ENCODE results near the gene DNASE1L1.

The DNASE1L1 gene, protein sequence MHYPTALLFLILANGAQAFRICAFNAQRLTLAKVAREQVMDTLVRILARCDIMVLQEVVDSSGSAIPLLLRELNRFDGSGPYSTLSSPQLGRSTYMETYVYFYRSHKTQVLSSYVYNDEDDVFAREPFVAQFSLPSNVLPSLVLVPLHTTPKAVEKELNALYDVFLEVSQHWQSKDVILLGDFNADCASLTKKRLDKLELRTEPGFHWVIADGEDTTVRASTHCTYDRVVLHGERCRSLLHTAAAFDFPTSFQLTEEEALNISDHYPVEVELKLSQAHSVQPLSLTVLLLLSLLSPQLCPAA

DNA sequence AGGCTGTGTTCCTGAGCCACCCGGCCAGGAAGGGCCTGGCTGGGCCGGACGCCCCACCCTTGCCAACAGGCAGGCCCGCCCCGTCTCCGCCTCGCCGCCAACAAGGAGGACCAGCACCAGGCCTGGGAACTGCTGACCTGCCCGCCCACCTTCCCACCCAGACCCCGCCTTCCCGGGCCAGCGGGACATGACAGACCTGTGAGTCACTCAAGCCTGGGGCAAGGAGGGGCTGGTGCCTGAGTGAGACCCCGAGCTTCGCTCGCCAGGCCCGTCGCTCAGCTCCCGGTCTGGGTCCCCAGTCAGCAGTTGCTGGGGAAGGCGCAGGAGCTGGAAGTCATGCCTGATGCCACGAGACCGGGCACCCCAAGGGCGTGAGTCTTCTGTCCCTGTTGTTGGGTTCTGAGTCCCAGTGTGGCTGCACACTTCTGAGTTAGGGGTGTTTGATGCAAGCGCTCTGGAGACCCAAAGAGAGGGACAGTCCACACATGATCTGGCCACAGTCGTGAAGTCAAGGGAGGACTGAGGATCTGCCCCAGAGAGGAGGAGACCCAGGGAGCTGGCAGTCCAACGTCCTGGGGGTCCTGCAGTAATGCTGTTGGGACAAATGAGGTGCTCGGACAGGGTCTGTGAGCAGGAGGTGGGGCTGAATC lies at the start of gene DNASE1L1:
Gene DNASE1L1 (minus strand): TSS at position 33 of the 650 bp plus-strand sequence. CDS start 3,686 bp downstream, outside the sequence.
- Histone ChIP-seq H3K9ac (ENCODE audit: low read depth, low read length, poor library complexity, severe bottlenecking) (no peak within 1 kb of the TSS), H3K36me3 (ENCODE audit: insufficient read depth, low read length) (no peaks in the 10 kb centered on the region), H3K9me2 (replicated peaks; ENCODE audit: low read depth, low read length) (no peaks in the 10 kb centered on the region), H3K4me3 (ENCODE audit: low read length, poor library complexity, severe bottlenecking) (no peak within 1 kb of the TSS), H3K4me2 (ENCODE audit: low read depth, low read length, poor library complexity, severe bottlenecking) (no peak within 1 kb of the TSS), H2AFZ (ENCODE audit: low read length) (no peak within 1 kb of the TSS), H3F3A (ENCODE audit: low read depth) (no peaks in the 10 kb centered on the region), H3K9me3 (ENCODE audit: insufficient read depth, low read depth, low read length) (no peaks in the 10 kb centered on the region), H3K27me3 (ENCODE audit: insufficient read depth, low read length, poor library complexity, severe bottlenecking) (no peaks in the 10 kb centered on the region), H3K79me2 (ENCODE audit: insufficient read depth, low read length) (peaks cover 8% of the 10 kb centered on the region; the same call in 1 of the 2 replicates), H3K4me1 (ENCODE audit: insufficient read depth, low read length, poor library complexity, severe bottlenecking) (no peaks in the 10 kb centered on the region), H4K20me1 (ENCODE audit: insufficient read depth, low read length, poor library complexity, severe bottlenecking) (no peaks in the 10 kb centered on the region)
- TF ChIP-seq, protein P1, sequence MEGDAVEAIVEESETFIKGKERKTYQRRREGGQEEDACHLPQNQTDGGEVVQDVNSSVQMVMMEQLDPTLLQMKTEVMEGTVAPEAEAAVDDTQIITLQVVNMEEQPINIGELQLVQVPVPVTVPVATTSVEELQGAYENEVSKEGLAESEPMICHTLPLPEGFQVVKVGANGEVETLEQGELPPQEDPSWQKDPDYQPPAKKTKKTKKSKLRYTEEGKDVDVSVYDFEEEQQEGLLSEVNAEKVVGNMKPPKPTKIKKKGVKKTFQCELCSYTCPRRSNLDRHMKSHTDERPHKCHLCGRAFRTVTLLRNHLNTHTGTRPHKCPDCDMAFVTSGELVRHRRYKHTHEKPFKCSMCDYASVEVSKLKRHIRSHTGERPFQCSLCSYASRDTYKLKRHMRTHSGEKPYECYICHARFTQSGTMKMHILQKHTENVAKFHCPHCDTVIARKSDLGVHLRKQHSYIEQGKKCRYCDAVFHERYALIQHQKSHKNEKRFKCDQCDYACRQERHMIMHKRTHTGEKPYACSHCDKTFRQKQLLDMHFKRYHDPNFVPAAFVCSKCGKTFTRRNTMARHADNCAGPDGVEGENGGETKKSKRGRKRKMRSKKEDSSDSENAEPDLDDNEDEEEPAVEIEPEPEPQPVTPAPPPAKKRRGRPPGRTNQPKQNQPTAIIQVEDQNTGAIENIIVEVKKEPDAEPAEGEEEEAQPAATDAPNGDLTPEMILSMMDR (conservative IDR thresholded peaks at IDR 0.05; ENCODE audit: low read length) = no peak
- no peak for TF ChIP-seq EZH2phosphoT487 (IDR thresholded peaks at IDR 0.05; ENCODE audit: borderline replicate concordance)

DNA sequence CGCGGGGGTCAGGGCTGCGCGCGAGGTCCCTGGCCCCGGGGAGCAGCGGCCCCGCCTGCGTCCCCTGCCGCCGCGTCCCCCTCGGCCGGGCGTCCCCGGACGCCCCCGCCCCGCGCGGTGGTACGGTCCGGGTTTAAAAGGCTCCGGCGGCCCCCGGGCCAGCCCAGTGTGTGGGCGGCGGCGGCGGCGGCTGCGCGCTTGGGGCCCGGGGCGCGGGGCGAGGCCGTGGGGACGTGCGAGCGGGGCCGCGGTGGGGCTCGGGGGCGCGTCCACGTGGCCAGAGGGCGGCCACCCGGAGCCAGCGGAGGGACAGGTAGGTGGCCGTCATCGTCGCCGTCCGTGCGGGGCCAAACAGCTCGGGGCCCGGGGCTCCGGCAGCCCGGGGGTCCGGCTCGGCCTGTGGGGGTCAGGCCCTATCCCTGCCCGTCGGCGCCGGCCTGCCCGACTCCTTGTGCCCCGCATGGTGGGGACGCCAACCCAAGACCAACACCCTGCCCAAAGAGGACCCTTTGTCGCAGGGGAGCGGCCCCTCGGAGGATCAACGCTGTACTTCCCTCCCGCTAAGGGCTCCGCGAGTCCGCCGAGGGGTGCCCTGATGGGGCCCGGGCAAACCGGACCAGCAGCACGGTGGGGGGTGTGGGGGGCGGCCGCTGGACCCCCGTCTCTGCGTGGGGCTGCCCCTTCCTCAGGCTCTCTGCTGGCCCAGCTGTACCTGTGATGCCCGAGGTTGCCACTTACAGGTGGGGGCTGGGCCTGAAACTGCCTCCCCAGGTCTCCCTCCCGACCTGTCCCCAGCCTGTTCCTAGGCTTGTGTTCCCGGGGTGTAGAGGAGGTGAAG lies 49.3 kb upstream of the DNASE1L1 start, which contains the start of gene PLXNA3:
Gene PLXNA3 (plus strand): TSS at position 166 of the 838 bp plus-strand sequence. CDS start 1,903 bp downstream, outside the sequence.
- no peaks in the 10 kb centered on the region for H3K9me2 ChIP-seq (replicated peaks; ENCODE audit: low read depth, low read length)
- H3K4me2 ChIP-seq (ENCODE audit: low read depth, low read length, poor library complexity, severe bottlenecking) = peak within 1 kb of the TSS; percentile 77
- peak within 1 kb of the TSS; percentile 81 for H3K4me3 ChIP-seq (ENCODE audit: low read length, poor library complexity, severe bottlenecking)
- no peaks in the 10 kb centered on the region for H3K27me3 ChIP-seq (ENCODE audit: insufficient read depth, low read length, poor library complexity, severe bottlenecking)
- H3K9me3 ChIP-seq (ENCODE audit: insufficient read depth, low read depth, low read length) = no peaks in the 10 kb centered on the region
- no peaks in the 10 kb centered on the region for H3K36me3 ChIP-seq (ENCODE audit: insufficient read depth, low read length)
- H3K79me2 ChIP-seq (ENCODE audit: insufficient read depth, low read length) = peaks cover 8% of the 10 kb centered on the region; the same call in 1 of the 2 replicates
- H3K4me1 ChIP-seq (ENCODE audit: insufficient read depth, low read length, poor library complexity, severe bottlenecking) = no peaks in the 10 kb centered on the region
- peak within 1 kb of the TSS; percentile 70 for H3K9ac ChIP-seq (ENCODE audit: low read depth, low read length, poor library complexity, severe bottlenecking)
- H4K20me1 ChIP-seq (ENCODE audit: insufficient read depth, low read length, poor library complexity, severe bottlenecking) = no peaks in the 10 kb centered on the region
- TF ChIP-seq, protein P1 (conservative IDR thresholded peaks at IDR 0.05; ENCODE audit: low read length) = no peak
- no peak for TF ChIP-seq EZH2phosphoT487 (IDR thresholded peaks at IDR 0.05; ENCODE audit: borderline replicate concordance)
- H2AFZ ChIP-seq (ENCODE audit: low read length) = peak within 1 kb of the TSS; percentile 81; the same call in 1 of the 2 replicates
- H3F3A ChIP-seq (ENCODE audit: low read depth) = no peaks in the 10 kb centered on the region

DNA sequence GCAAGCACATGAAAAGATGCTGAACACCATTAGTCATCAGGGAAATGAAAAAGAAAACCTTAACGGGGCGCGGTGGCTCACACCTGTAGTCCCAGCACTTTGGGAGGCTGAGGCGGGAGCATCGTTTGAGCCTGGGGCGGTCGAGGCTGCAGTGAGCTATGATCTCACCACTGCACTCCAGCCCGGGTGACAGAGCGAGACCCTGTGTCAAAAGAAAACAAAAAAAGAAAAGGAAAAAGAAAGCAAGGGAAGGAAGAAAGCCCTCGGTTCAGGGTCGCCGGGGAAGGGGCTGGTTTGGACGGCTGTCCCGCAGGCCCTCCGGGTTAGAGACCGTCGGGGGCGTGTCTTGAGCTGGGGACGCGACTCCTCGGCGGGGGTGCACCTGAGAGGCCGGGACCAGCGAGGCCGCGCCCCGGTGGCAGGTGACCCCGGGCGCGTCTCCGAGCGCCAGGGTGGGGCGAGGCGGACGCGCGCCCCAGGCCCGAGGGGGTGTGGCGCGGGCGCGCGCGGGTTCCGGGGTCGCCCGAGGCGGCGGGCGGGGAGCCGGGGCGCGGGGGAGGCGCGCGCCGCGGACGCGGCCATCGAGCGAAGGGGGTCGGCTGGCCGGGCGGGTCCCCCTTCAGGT lies 48.5 kb upstream of the DNASE1L1 start:
- no peaks in the 10 kb centered on the region for H3K9me3 ChIP-seq (ENCODE audit: insufficient read depth, low read depth, low read length)
- H4K20me1 ChIP-seq (ENCODE audit: insufficient read depth, low read length, poor library complexity, severe bottlenecking) = no peaks in the 10 kb centered on the region
- no peak overlapping the region for H3K9ac ChIP-seq (ENCODE audit: low read depth, low read length, poor library complexity, severe bottlenecking)
- H3K36me3 ChIP-seq (ENCODE audit: insufficient read depth, low read length) = no peaks in the 10 kb centered on the region
- no peaks in the 10 kb centered on the region for H3K27me3 ChIP-seq (ENCODE audit: insufficient read depth, low read length, poor library complexity, severe bottlenecking)
- H3K79me2 ChIP-seq (ENCODE audit: insufficient read depth, low read length) = peaks cover 8% of the 10 kb centered on the region; the same call in 1 of the 2 replicates
- peak overlapping the region; percentile 81 for H3K4me3 ChIP-seq (ENCODE audit: low read length, poor library complexity, severe bottlenecking)
- TF ChIP-seq EZH2phosphoT487 (IDR thresholded peaks at IDR 0.05; ENCODE audit: borderline replicate concordance) = no peak
- TF ChIP-seq, protein P1 (conservative IDR thresholded peaks at IDR 0.05; ENCODE audit: low read length) = no peak
- H3F3A ChIP-seq (ENCODE audit: low read depth) = no peaks in the 10 kb centered on the region
- H3K4me1 ChIP-seq (ENCODE audit: insufficient read depth, low read length, poor library complexity, severe bottlenecking) = no peaks in the 10 kb centered on the region
- H3K4me2 ChIP-seq (ENCODE audit: low read depth, low read length, poor library complexity, severe bottlenecking) = peak overlapping the region; percentile 58
- no peaks in the 10 kb centered on the region for H3K9me2 ChIP-seq (replicated peaks; ENCODE audit: low read depth, low read length)
- H2AFZ ChIP-seq (ENCODE audit: low read length) = peak overlapping the region; percentile 81; the same call in 1 of the 2 replicates
